Stimulated activated memory B cell treated with anti-CD40 and anti-IgM and Interleukin-4, amounts not matched to agents 10 μg/mL and 1 μg/mL and 100 μg/mL, for 72 hours (primary cell): ENCODE data around the gene POLD2.

Experiments
- ATAC-seq: fragments of 150-1000 bp; cut with Tn5 transposase; 2 replicates; pipeline ENCODE4 v1.10.0; 2021
- H3K27ac Mint-ChIP-seq: one replicate; pipeline ENCODE4 v1.8.0; 2022; ENCODE audit warnings: mild to moderate bottlenecking, mixed read lengths
- H3K27me3 Mint-ChIP-seq: one replicate; pipeline ENCODE4 v1.8.0; 2022; ENCODE audit warnings: mixed read lengths
- H3K36me3 Mint-ChIP-seq: one replicate; pipeline ENCODE4 v1.8.0; 2022; ENCODE audit warnings: mixed read lengths
- H3K4me1 Mint-ChIP-seq: one replicate; pipeline ENCODE4 v1.8.0; 2022; ENCODE audit warnings: mixed read lengths
- H3K4me3 Mint-ChIP-seq: one replicate; pipeline ENCODE4 v1.8.0; 2022; ENCODE audit warnings: mild to moderate bottlenecking, moderate library complexity, mixed read lengths
- H3K9me3 Mint-ChIP-seq: one replicate; pipeline ENCODE4 v1.8.0; 2022; ENCODE audit warnings: mixed read lengths

The POLD2 gene

DNA sequence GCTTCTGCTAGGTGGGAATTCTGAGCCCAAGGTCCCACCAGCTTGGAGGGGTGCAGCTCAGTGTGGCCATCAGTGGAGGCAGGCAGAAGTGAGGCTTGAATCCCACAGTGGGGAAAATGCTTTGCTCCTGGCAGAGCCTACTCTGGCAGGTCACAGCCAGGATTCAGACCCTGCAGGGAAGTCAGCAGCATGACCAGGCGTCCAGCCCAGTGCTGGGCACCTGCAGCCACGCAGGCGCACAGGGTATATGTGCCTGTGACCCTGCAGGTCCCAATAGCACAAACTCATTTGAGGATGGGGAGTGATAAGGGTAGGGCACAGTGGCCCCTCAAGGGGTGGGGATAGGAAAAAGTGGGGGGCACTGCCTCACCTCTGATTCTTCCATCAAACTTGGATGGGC is 27.6 kb downstream of the POLD2 start:
- peaks cover 49% of the 10 kb centered on the region for H3K4me1 Mint-ChIP-seq
- H3K36me3 Mint-ChIP-seq, result no peaks in the 10 kb centered on the region
- H3K9me3 Mint-ChIP-seq, result no peaks in the 10 kb centered on the region
- no peak overlapping the region for H3K27ac Mint-ChIP-seq
- no peaks in the 10 kb centered on the region for H3K27me3 Mint-ChIP-seq
- H3K4me3 Mint-ChIP-seq, result no peak overlapping the region
- ATAC-seq, result no peak

DNA sequence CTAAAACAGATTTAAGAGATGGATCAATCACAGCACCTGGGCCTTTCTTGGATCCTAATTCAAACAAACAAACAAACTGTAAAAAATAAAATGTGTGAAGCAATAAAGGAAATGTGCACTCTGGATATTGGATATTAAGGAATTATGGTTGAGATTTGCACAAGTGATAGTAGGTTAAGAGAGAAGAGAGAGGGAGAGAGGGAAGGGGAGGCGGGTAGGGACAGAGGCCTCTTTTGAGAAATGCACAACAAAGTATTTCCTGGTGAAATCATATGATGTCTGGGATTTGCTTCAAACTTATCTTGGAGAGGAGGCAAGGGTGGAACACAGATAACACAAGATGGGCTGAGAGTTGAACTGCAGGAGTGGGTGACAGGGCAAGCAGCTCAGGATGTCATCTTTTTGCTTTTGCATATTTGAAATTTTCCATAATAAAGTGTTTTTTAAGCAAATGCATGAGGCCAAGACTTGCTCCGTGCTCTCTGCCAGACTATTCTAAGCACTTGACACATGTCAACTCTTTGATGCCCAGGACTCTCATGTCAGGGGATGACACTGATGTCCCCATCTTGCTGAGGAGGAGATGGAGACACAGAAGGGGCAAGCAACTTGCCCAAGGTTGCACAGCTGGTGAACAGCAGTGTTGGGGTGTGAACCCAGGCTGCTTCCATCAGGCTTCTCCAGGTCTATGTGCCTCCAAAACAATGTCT is 28.3 kb downstream of the POLD2 start:
- H3K36me3 Mint-ChIP-seq, result no peaks in the 10 kb centered on the region
- H3K4me1 Mint-ChIP-seq, result peaks cover 43% of the 10 kb centered on the region
- ATAC-seq, result no peak
- H3K27ac Mint-ChIP-seq, result peak overlapping the region; percentile 46
- no peaks in the 10 kb centered on the region for H3K9me3 Mint-ChIP-seq
- no peak overlapping the region for H3K4me3 Mint-ChIP-seq
- no peaks in the 10 kb centered on the region for H3K27me3 Mint-ChIP-seq

DNA sequence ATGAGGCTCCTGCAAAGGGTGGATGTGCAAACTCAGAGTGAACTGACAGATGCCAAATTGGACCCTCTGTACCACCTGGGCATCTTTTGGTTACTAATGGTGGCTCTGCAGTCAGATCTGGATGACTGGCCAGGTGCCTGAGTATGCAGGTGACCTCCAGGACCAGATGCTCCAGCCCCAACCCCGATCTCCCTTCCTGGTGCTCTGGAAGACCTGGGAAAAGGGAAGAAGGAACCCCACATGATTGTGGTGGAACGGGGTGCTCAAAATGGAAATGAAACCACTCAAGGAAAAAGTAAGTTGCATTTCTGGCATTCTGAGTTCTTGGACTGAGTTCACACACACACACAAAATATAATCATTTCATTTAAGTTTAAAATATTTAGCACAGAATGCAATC is 29.0 kb downstream of the POLD2 start:
- ATAC-seq, result no peak
- peak overlapping the region; percentile 46 for H3K27ac Mint-ChIP-seq
- H3K36me3 Mint-ChIP-seq, result no peaks in the 10 kb centered on the region
- H3K4me3 Mint-ChIP-seq, result no peak overlapping the region
- peaks cover 43% of the 10 kb centered on the region for H3K4me1 Mint-ChIP-seq
- H3K27me3 Mint-ChIP-seq, result no peaks in the 10 kb centered on the region
- H3K9me3 Mint-ChIP-seq, result no peaks in the 10 kb centered on the region

DNA sequence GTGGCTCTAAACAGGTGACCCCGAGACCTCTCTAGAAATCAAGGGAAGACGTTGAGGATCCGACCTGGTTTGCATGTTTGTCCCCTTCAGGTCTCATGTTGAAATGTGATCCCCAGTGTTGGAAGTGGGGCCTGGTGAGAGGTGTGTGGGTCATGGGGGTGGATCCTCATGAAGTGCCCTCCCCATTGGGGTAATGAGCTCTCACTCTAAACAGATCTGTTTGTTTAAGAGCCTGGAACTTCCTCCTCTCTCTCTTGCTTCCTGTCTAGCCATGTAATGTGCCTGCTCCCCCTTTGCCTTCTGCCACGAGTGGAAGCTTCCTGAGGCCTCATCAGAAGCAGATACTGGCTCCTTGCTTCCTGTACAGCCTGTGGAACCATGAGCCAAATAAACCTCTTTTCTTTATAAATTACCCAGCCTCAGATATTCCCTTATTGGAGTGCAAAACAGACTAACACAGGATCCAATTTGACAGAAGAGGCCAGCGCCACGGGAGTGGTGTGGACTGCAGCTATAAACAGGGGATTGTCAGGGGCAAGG is 30.2 kb downstream of the POLD2 start:
- Mint-ChIP-seq H3K4me3 (no peak overlapping the region), H3K9me3 (no peaks in the 10 kb centered on the region), H3K27me3 (no peaks in the 10 kb centered on the region), H3K36me3 (no peaks in the 10 kb centered on the region), H3K27ac (no peak overlapping the region), H3K4me1 (peaks cover 43% of the 10 kb centered on the region)
- no peak for ATAC-seq

DNA sequence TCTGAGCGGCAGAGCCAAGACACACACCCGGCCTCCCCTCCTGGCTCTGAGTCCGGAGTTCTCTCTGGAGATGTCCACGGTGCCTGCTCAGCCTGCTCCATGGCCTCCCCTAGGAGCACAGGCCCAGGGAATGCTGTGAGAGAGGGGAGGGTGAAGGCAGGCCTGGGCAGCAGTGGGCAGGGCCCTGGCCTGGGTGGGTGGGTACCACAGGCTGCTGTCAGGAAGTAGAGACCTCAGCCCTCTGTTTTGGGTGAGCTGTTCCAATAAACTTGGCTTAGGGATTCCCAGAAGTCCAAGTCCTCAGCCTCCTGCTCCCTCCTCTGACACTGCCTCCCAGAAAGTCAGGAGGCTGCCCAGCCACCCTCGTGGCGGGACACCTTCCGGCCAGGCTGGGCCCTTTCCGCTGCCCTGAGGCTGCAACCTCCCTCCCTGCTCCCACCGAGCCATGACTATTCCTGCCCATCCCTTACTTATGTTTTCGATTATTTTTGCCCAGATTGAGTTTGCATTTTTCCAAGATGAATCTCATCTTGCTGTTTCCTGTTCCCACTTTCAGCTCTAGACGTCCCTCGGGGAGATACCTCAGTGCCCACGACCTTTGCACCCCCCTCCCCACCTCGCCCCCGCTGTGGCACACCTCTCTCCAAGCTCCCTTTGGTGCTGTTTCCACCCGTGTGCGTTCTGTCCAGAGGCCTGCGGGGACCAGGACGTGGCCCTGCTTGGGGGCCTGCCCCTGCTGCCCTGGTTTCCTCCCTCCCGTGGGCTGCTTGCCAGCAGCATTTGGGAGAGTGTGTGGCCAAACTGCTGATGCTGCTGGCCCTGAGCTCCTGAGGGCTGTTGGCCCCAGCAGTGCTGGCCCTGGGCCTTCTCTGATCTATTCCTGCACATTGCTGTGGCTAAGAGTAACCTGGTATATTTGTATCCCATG is 35.2 kb downstream of the POLD2 start:
- ATAC-seq, result no peak
- Mint-ChIP-seq H3K27me3 (no peaks in the 10 kb centered on the region), H3K27ac (no peak overlapping the region), H3K4me1 (peaks cover 7% of the 10 kb centered on the region), H3K36me3 (no peaks in the 10 kb centered on the region), H3K9me3 (no peaks in the 10 kb centered on the region), H3K4me3 (no peak overlapping the region)

DNA sequence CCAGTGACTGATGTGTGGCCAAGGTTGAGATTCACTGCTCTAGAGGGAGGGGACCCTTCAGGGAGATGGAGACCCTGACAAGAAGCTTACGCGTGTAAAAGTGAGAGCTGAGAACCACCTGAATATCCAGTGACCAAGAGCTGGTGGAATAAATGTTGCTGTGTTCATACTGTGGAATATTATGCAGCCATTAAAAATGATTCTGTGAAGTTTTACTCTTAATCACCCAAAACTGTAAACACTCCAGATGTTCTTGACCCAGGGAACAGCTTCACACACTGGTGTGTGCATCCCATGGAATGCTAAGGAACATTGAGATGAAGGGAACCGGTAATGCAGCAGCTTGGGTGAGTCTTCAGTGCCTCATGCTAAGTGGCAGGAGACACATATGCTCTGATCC is 36.7 kb downstream of the POLD2 start:
- H3K9me3 Mint-ChIP-seq, result no peaks in the 10 kb centered on the region

DNA sequence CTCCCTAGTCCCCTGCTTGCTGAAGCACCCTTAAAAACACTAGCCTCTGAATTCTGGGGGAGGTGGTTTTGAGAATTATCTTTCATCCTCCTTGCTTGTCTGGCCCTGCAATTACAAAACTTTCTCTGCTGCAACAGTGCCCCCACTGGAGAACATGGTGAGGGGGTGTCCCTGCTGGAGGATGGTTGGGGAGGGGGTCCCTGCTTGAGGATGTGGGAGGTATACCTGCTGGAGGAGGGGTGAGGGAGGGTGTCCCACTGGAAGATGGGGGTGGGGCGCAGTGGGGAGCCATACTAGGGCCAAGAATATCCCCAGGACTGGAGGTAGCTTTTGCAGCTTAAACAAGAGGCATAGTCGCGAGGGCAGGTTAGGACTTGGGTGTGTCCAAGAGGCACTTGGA is 37.8 kb downstream of the POLD2 start:
- ATAC-seq, result no peak
- Mint-ChIP-seq H3K36me3 (peaks cover 9% of the 10 kb centered on the region), H3K9me3 (no peaks in the 10 kb centered on the region), H3K4me1 (peaks cover 24% of the 10 kb centered on the region), H3K27me3 (no peaks in the 10 kb centered on the region), H3K4me3 (no peak overlapping the region), H3K27ac (no peak overlapping the region)

More for the DNA sequence above, 36.7 kb downstream of the POLD2 start:
- ATAC-seq, result no peak
- Mint-ChIP-seq H3K27ac (no peak overlapping the region), H3K4me1 (peaks cover 13% of the 10 kb centered on the region), H3K36me3 (no peaks in the 10 kb centered on the region), H3K4me3 (no peak overlapping the region), H3K27me3 (no peaks in the 10 kb centered on the region)

DNA sequence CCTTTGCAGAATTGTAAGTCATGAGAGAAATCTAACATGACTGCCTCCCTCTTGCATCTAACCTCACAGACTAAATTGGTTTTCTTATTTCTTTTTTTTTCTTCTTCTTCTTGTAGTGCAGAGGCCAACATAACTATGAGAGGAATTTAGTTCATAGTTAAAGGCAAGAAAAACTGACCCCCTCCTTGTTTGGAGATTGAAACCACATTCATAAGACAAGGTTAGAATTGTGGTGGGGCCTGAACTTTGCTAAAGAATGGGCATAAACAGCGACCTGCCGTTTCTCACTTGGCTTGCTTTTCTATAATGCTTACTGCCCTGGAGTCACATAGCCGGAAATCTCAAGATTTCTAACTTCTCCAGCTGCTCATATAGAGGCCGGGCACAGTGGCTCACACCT is 38.6 kb downstream of the POLD2 start:
- Mint-ChIP-seq H3K9me3 (no peaks in the 10 kb centered on the region), H3K4me1 (peaks cover 33% of the 10 kb centered on the region), H3K36me3 (peaks cover 9% of the 10 kb centered on the region), H3K27ac (no peak overlapping the region), H3K4me3 (no peak overlapping the region), H3K27me3 (no peaks in the 10 kb centered on the region)
- ATAC-seq, result no peak

DNA sequence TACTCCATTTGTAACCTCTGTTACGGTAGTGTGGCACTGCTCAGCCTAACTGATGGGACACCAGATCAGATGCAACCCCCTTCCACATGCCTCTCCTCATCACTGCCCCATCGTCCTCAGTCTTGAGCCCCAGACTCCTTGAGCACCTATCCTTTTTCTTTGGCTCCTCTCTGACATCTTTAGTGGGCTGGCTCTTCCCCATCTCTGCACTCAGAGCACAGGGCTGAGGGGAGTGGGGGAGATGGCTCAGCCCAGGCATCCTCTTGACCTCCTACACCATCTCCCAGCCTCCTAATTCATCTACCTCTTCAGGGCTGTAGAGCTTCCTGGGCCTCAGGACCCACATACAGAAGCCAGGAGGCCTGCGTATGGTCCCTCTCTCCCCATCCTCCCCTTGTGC is 39.6 kb downstream of the POLD2 start:
- Mint-ChIP-seq H3K36me3 (peaks cover 11% of the 10 kb centered on the region), H3K27me3 (no peaks in the 10 kb centered on the region), H3K4me1 (peaks cover 38% of the 10 kb centered on the region), H3K4me3 (peak overlapping the region; percentile 49), H3K9me3 (no peaks in the 10 kb centered on the region), H3K27ac (no peak overlapping the region)
- no peak for ATAC-seq

DNA sequence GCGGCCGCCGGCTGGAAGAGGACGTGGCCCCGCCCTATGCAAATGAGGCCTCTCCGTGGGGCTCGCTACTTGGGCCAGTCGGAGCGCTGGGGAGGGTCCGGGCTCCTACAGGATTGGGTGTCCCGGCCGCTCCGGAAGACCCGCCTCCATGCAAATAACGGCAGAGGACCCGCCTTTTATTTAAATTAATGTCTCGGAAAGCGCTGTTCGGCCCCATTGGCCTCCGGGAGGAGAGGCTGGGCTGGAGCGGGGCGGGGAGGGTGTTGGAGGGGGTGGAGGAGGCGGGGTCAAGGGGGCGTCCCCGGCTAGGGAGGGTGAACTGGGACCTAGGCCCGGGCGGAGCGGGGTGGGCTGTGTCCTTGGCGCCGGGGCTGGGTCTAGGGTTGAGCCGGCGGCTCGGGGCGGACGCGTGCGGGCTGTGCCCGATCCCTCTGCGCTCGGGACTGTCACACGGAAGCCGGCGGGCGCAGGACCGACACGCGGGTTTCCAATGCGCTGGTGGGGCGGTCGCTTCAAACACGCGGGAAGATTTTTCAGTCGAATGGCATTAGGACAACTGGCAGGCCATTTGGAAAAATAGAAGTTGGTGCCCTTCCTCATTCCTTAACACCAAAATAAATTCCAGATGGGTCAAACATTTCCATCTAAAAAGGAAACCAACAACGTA is 40.7 kb downstream of the POLD2 start:
- H3K9me3 Mint-ChIP-seq, result no peaks in the 10 kb centered on the region
- H3K4me1 Mint-ChIP-seq, result peaks cover 50% of the 10 kb centered on the region
- ATAC-seq, result peak; percentile 97
- peak overlapping the region; percentile 86 for H3K4me3 Mint-ChIP-seq
- peak overlapping the region; percentile 98 for H3K27ac Mint-ChIP-seq
- no peaks in the 10 kb centered on the region for H3K27me3 Mint-ChIP-seq
- peaks cover 22% of the 10 kb centered on the region for H3K36me3 Mint-ChIP-seq

DNA sequence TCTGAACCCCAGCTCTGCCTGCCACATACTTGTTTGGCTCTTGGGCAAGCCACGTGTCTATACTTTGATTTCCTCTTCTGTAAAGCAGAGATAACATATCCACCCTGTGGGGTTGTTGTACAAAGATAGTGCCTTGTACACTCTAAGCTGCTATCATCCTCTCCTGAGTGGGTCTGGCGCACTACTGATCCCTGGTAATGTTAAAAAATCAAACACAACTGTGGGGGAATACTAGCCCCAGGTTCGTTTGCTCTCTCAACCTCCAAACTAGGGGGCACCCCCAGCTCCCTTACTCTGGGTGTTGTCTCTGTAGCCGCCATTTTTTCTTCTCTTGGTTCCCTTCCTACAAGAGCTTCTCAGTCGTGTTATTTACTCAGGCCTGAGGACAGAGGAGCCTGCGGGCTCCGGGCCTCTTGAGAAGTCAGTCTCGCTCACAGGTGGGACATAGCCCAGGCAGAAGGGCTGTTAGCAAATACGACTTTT is 42.0 kb downstream of the POLD2 start:
- Mint-ChIP-seq H3K27me3 (no peaks in the 10 kb centered on the region), H3K4me3 (peak overlapping the region; percentile 86), H3K36me3 (peaks cover 34% of the 10 kb centered on the region), H3K27ac (peak overlapping the region; percentile 98), H3K4me1 (peaks cover 53% of the 10 kb centered on the region), H3K9me3 (no peaks in the 10 kb centered on the region)
- ATAC-seq, result no peak

DNA sequence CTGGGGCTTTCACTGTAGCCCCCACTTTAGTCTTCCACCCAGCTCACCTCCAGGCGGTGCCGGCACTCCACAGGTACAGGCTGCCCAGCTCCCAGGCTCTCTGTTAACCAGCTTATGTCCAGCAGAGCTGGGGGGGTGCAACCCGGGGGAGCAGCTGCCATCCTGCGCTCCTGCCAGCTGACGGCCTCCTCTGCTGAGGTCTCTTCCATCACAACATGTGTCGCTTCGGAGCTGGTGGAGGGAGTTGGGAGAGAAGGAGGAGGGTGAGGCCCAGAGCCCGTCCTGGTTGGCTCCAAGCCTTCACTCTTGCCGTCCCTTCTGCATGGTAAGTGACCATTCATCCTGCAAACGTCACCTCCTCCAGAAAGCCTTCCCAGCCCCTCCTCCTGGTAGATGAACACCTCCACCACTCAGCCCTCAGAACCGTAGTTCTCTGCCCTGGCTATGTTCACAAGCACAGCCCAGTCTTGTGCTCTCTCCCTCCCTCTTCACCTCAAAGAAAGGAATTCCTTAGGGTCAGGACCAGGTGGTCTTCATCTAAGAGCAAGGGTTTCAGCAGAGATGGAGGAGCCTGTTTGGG is 42.6 kb downstream of the POLD2 start:
- peaks cover 53% of the 10 kb centered on the region for H3K4me1 Mint-ChIP-seq
- no peak for ATAC-seq
- peaks cover 37% of the 10 kb centered on the region for H3K36me3 Mint-ChIP-seq

DNA sequence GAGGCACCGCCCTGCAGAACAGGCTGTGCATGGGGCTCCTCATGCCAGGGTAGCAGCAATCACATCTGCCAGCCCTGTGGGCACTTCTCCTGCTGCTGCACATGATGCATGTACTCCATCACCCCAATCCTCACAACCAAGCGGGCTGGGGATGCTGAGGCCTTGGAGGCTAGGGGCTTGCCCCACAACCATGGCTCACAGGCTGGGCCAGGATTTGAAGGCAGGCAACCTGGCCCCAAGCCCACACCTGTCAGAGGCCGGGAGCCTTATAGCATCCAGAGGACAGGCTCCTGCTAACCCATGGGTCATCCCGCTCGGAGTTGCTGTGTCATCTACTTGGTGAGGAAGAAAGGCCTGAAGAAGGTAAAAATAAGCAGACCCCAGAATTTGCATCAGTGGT is 43.2 kb downstream of the POLD2 start:
- no peak overlapping the region for H3K4me3 Mint-ChIP-seq
- H3K27ac Mint-ChIP-seq, result peak overlapping the region; percentile 98
- H3K4me1 Mint-ChIP-seq, result peaks cover 55% of the 10 kb centered on the region
- H3K36me3 Mint-ChIP-seq, result peaks cover 44% of the 10 kb centered on the region
- no peak for ATAC-seq
- H3K27me3 Mint-ChIP-seq, result no peaks in the 10 kb centered on the region
- no peaks in the 10 kb centered on the region for H3K9me3 Mint-ChIP-seq

More for the DNA sequence above, 42.6 kb downstream of the POLD2 start:
- Mint-ChIP-seq H3K4me3 (peak overlapping the region; percentile 86), H3K27ac (peak overlapping the region; percentile 98), H3K27me3 (no peaks in the 10 kb centered on the region), H3K9me3 (no peaks in the 10 kb centered on the region)

DNA sequence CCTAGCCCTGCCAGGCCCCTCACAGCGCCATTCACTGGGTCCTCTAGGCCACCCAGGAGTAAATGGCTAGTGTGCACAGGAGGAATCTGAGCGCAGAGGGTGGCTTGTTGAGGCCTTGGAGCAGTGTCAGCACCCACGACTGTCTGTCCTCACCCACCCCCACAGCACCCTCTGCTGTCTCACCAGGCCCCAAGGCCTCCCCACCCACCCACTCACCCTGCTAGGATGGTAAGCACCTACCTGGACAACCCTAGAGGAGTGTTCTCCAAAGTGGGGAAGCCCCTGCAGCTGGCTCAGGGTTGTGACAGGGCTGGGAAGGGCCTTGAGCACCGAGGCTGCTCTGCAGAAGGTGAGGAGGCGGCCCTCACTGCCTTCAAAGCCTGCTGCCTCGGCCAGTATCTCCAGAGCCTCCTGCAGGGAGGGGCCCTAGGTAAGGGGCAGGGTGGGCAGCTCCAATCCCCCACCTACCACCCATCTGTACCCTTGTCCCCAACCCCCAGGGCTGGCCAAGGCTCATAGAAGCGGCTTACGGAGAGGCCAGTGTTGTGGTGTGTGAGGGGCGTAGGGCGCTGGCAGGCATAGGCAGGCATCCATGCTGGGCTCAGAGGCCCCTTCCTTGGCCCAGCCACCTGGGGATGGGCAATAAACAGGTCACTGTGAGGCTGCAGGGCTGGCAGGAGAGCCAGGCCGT is 43.9 kb downstream of the POLD2 start:
- Mint-ChIP-seq H3K4me1 (peaks cover 62% of the 10 kb centered on the region), H3K27ac (peak overlapping the region; percentile 96), H3K9me3 (no peaks in the 10 kb centered on the region), H3K4me3 (peak overlapping the region; percentile 29), H3K27me3 (no peaks in the 10 kb centered on the region), H3K36me3 (peaks cover 49% of the 10 kb centered on the region)
- no peak for ATAC-seq
